ENCODE measurements around the gene HOTAIR. TPM values are rescaled to one million over a fixed set of nuclear protein-coding genes. Genes with fewer than 3 reads are reported as not detected.

The HOTAIR gene
- total RNA-seq, 1 experiment from 2014 or later: 3.5 TPM

DNA sequence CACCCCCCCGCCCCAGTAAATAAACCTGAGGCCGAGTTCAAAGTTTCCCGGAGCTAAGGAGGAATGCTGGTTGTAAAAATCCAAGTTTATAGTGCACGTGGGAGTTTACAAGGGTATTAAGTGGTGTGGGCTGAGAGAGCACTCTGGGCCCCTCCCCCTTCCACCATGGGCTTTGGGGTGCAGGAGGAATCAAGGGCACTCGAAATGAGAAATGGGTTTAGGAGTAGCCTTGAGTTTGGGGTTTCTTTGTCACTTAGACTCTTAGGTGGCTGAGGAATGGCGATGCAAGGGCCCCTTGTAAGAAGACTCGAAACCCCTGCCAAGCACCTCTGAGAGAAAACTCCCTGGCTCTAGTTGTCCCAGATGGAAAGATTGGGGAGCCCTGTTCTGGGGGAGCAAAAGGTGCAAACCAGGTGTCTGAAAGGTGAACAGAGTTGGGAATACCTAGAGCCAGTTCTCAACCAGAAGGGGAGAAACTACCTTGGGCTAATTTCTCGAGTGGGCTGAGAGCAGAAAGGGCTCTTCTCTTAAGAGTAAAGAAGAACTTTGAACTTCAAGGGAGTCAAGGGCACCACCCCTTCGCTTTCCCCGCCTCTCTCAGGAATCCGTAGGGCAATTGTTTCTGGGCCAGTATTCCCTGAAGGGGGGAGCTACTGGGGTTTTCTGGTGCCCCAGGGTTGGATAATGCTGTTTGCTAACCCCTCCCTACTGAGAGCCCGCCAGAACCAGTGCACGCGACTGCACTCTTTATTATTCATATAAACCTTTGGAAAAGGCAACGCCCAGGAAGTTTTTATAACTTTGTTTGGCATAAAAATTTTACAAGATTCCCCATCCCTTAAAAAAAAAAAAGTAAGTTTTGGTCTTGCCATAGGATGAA lies 4.0 kb upstream of the HOTAIR start:
- H3K79me2 ChIP-seq (ENCODE audit: low read length): no peaks in the 10 kb centered on the region
- TF ChIP-seq, protein P1, sequence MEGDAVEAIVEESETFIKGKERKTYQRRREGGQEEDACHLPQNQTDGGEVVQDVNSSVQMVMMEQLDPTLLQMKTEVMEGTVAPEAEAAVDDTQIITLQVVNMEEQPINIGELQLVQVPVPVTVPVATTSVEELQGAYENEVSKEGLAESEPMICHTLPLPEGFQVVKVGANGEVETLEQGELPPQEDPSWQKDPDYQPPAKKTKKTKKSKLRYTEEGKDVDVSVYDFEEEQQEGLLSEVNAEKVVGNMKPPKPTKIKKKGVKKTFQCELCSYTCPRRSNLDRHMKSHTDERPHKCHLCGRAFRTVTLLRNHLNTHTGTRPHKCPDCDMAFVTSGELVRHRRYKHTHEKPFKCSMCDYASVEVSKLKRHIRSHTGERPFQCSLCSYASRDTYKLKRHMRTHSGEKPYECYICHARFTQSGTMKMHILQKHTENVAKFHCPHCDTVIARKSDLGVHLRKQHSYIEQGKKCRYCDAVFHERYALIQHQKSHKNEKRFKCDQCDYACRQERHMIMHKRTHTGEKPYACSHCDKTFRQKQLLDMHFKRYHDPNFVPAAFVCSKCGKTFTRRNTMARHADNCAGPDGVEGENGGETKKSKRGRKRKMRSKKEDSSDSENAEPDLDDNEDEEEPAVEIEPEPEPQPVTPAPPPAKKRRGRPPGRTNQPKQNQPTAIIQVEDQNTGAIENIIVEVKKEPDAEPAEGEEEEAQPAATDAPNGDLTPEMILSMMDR (conservative IDR thresholded peaks at IDR 0.05; ENCODE audit: low read depth, low read length): no peak
- no peak for TF ChIP-seq EZH2phosphoT487 (IDR thresholded peaks at IDR 0.05; ENCODE audit: borderline replicate concordance, low read length)
- TF ChIP-seq EZH2 (IDR thresholded peaks at IDR 0.05; ENCODE audit: low read length, unreplicated experiment): no peak
- peaks cover 22% of the 10 kb centered on the region for H3K4me1 ChIP-seq (ENCODE audit: insufficient read depth, low read length)
- DNase-seq (peak; percentile 78), ATAC-seq (peak; percentile 80)
- BruUV-seq (replicated peaks): no TSS peak
- H2AFZ ChIP-seq (ENCODE audit: low read length): 0 out of 2 replicates have a peak overlapping the region, but pooled peaks have one; percentile 1
- H3K4me3 ChIP-seq (ENCODE audit: low read length): peak overlapping the region; percentile 19; the same call in 1 of the 2 replicates
- no peak overlapping the region for H3K27ac ChIP-seq (ENCODE audit: low read length)
- intact Hi-C loops (cut with micrococcal nuclease): loop anchor here (2.0 kb wide), 1 partner anchor 208 kb away; no protein-coding TSS in a partner anchor
- no peaks in the 10 kb centered on the region for H3K27me3 ChIP-seq (ENCODE audit: low read length)
- no peaks in the 10 kb centered on the region for H4K20me1 ChIP-seq (ENCODE audit: low read length)
- H3F3A ChIP-seq (ENCODE audit: low read length, unreplicated experiment): no peaks in the 10 kb centered on the region
- no peaks in the 10 kb centered on the region for H3K36me3 ChIP-seq (ENCODE audit: low read depth, low read length)
- H3K9me2 ChIP-seq (replicated peaks; ENCODE audit: low read length): no peaks in the 10 kb centered on the region
- H3K9ac ChIP-seq (ENCODE audit: low read length): no peak overlapping the region
- peak overlapping the region; percentile 61 for H3K4me2 ChIP-seq (ENCODE audit: low read length)
- CTCF ChIA-PET: interaction anchor here (0.5 to 0.6 kb wide), 2 partner anchors 30 to 148 kb away, joined by 3 to 11 read pairs; partner anchors contain the start of gene HOXC8
- H3K9me3 ChIP-seq (ENCODE audit: low read length): no peaks in the 10 kb centered on the region
- POLR2A ChIA-PET (ENCODE audit: unreplicated experiment): no interaction called here

DNA sequence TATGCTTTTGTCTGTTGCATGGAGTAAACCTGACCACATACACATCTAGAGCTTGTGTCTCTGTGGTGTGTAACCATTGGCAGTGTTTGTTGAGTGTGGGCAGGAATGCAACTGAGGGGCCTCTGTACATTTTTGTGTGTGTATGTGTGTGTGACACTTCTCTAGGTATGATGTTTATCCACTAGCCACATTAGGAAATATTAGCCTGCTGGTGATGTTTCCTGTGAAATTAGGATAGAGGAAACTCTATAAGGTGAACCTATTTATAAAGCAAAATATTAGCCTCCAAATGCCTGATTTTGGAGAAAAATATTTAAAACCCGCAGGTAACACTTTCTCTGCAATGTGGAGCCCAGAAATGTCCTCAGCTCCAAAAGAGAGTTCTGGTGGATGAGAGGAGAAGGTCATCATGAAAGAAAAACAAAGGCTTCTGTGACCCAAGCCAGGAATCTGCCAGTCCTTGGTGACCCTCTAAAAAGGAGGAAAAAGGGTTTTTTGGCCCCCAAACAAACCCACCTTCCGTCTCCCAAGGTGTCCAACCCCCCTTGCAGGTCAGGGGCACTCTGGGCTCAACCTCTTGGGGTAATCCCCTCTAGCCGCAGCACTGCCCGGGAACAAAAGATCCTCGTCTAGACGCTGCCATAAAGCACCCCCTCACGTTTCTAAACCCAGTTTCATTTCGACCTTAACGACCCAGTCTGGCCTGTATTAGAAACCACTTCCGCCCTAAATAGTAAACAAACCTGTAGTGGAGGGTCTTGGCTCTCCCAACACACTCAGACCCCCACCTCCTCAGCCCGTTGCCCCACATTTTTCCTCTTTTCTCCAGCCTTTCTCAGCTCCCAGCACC lies 3.1 kb upstream of the HOTAIR start:
- intact Hi-C loops (cut with micrococcal nuclease): loop anchor here (2.0 kb wide), 1 partner anchor 207 kb away; no protein-coding TSS in a partner anchor
- Histone ChIP-seq H3K9ac (ENCODE audit: low read length) (no peak overlapping the region), H3K4me3 (ENCODE audit: low read length) (peak overlapping the region; percentile 59), H3K4me2 (ENCODE audit: low read length) (peak overlapping the region; percentile 79), H3K4me1 (ENCODE audit: insufficient read depth, low read length) (peaks cover 24% of the 10 kb centered on the region), H3K9me2 (replicated peaks; ENCODE audit: low read length) (no peaks in the 10 kb centered on the region), H3K36me3 (ENCODE audit: low read depth, low read length) (no peaks in the 10 kb centered on the region), H3K79me2 (ENCODE audit: low read length) (no peaks in the 10 kb centered on the region), H2AFZ (ENCODE audit: low read length) (peak overlapping the region; percentile 69), H3F3A (ENCODE audit: low read length, unreplicated experiment) (no peaks in the 10 kb centered on the region), H3K27ac (ENCODE audit: low read length) (no peak overlapping the region), H3K9me3 (ENCODE audit: low read length) (no peaks in the 10 kb centered on the region), H4K20me1 (ENCODE audit: low read length) (no peaks in the 10 kb centered on the region), H3K27me3 (ENCODE audit: low read length) (no peaks in the 10 kb centered on the region)
- DNase-seq (peak; percentile 14), ATAC-seq (no peak)
- BruUV-seq (replicated peaks): no TSS peak
- TF ChIP-seq EZH2 (IDR thresholded peaks at IDR 0.05; ENCODE audit: low read length, unreplicated experiment) (no peak), EZH2phosphoT487 (IDR thresholded peaks at IDR 0.05; ENCODE audit: borderline replicate concordance, low read length) (no peak)
- TF ChIP-seq, protein P1 (conservative IDR thresholded peaks at IDR 0.05; ENCODE audit: low read depth, low read length): no peak
- CTCF ChIA-PET: no interaction called here
- POLR2A ChIA-PET (ENCODE audit: unreplicated experiment): no interaction called here

All from PC-3 (cell line).